ENCODE results near the gene PTPRS.

DNA sequence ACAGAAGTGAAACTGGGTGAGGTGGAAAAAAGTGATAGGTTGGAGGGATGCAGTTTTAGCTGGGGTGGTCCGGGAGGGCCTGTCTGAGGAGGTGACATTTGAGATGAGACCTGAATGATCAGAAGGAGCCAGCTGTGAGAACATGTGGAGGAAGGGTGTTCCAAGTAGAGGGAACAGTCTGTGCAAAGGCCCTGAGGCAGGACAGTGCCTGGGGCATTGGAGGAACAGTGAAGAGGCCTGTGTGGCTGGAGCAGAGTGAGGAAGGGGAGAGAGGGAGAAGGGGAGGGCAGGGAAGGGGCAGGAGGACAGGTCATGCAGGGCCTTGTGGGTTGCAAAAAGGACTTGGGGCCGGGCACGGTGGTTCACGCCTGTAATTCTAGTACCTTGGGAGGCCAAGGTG lies 36.3 kb upstream of the PTPRS start:
- TF ChIP-seq EZH2 (IDR thresholded peaks at IDR 0.05) (no peak), POLR2AphosphoS5 (IDR thresholded peaks at IDR 0.05; ENCODE audit: borderline replicate concordance, low read depth, low read length) (no peak), FOXP2 (optimal IDR thresholded peaks at IDR 0.05; ENCODE audit: control extremely low read depth, extremely low read length, insufficient read depth) (no peak)

All from SK-N-MC (cell line).